Keratinocyte (primary cell): ENCODE measurements around the gene RTN1. TPM values are rescaled to one million over a fixed set of nuclear protein-coding genes. Genes with fewer than 3 reads are reported as not detected.

Experiments used
- DNase-seq: peaks from one replicate; pipeline ENCODE4 v3.0.0-alpha.2; 2011; ENCODE audit warnings: low read depth, missing footprints, low spot score
- FAIRE-seq: peaks from 2 replicates; lab custom pipeline; 2011; peaks lifted over from hg19 to GRCh38; lab: Jason Lieb, UNC
- H2AFZ ChIP-seq: 2 replicates; pipeline ENCODE4 v1.6.0; 2012; ENCODE audit warnings: low read length, control low read depth, inconsistent platforms; ENCODE audit not compliant: control insufficient read depth
- H3K27ac ChIP-seq: 2 replicates; pipeline ENCODE4 v1.5.1; 2011; ENCODE audit warnings: low read length; ENCODE audit not compliant: control insufficient read depth, insufficient read depth
- H3K27me3 ChIP-seq: 3 replicates; pipeline ENCODE4 v1.6.0; 2011; ENCODE audit warnings: low read length; ENCODE audit not compliant: control insufficient read depth, insufficient read depth; ENCODE audit errors: extremely low read depth
- H3K36me3 ChIP-seq, 2 experiments: 2 replicates in 1 of 2; 3 replicates in 1 of 2; pipeline ENCODE4 v1.5.1; 2011; ENCODE audit warnings: low read length in 2 of 2, mild to moderate bottlenecking in 1 of 2; ENCODE audit not compliant: control insufficient read depth in 2 of 2, insufficient read depth in 2 of 2; ENCODE audit errors: extremely low read depth in 1 of 2
- H3K4me1 ChIP-seq: 3 replicates; pipeline ENCODE4 v1.5.1; 2011; ENCODE audit warnings: low read length; ENCODE audit not compliant: control insufficient read depth, insufficient read depth; ENCODE audit errors: extremely low read depth
- H3K4me2 ChIP-seq: 3 replicates; pipeline ENCODE4 v1.6.0; 2011; ENCODE audit warnings: low read depth, low read length; ENCODE audit not compliant: control insufficient read depth, insufficient read depth; ENCODE audit errors: extremely low read depth
- H3K4me3 ChIP-seq, 3 experiments: fragments of 200-600 bp in 1 of 3; sonication (generic) in 1 of 3; 2 replicates in 2 of 3; 3 replicates in 1 of 3; pipeline ENCODE4 v1.5.1; 2011 to 2016; ENCODE audit warnings: low read length in 3 of 3, mild to moderate bottlenecking in 3 of 3, control low read depth in 2 of 3, inconsistent platforms in 1 of 3, low read depth in 1 of 3, mixed read lengths in 1 of 3, mixed run types in 1 of 3, moderate library complexity in 1 of 3; ENCODE audit not compliant: control insufficient read depth in 2 of 3, insufficient read depth in 2 of 3; ENCODE audit errors: extremely low read depth in 1 of 3
- H3K79me2 ChIP-seq: 2 replicates; pipeline ENCODE4 v1.6.0; 2012; ENCODE audit warnings: low read length; ENCODE audit not compliant: control insufficient read depth, insufficient read depth
- H3K9ac ChIP-seq: 3 replicates; pipeline ENCODE4 v1.6.0; 2011; ENCODE audit warnings: low read length; ENCODE audit not compliant: control insufficient read depth, insufficient read depth; ENCODE audit errors: extremely low read depth
- H3K9me1 ChIP-seq: 3 replicates; pipeline ENCODE4 v1.6.0; 2011; ENCODE audit warnings: low read length; ENCODE audit not compliant: control insufficient read depth, insufficient read depth; ENCODE audit errors: extremely low read depth
- H3K9me3 ChIP-seq: 2 replicates; pipeline ENCODE4 v1.5.1; 2012; ENCODE audit warnings: low read depth, low read length; ENCODE audit not compliant: control insufficient read depth
- H4K20me1 ChIP-seq: 3 replicates; pipeline ENCODE4 v1.6.0; 2011; ENCODE audit warnings: low read length; ENCODE audit not compliant: control insufficient read depth, insufficient read depth; ENCODE audit errors: extremely low read depth
- CTCF ChIP-seq, 3 experiments: IDR thresholded peaks in 1 of 3; conservative IDR thresholded peaks in 1 of 3; optimal IDR thresholded peaks in 1 of 3; 2 replicates in 2 of 3; 3 replicates in 1 of 3; pipeline versions ENCODE3 to v1.5.1; 2011; ENCODE audit warnings: low read length in 3 of 3, mild to moderate bottlenecking in 3 of 3, moderate library complexity in 2 of 3, control low read depth in 1 of 3, inconsistent platforms in 1 of 3; ENCODE audit not compliant: insufficient read depth in 2 of 3; ENCODE audit errors: extremely low read depth in 1 of 3
- EZH2 ChIP-seq: IDR thresholded peaks from one replicate; pipeline ENCODE4 v1.6.1; 2012; ENCODE audit warnings: inconsistent platforms, mild to moderate bottlenecking, low read length, moderate library complexity
- dilution Hi-C: fragments of 300-500 bp; cut with MboI; formaldehyde crosslinking; loops from one replicate; pipeline ENCODE4 v1.7.0; 2020; ENCODE audit warnings: low sequenced_read_pairs; ENCODE audit not compliant: extremely low pct_ligation_motif_present
- polyA plus RNA-seq, 5 experiments: library from polyadenylated mRNA; depleted of rRNA in 3 of 5; stranded (reverse) in 3 of 5; stranded (forward) in 1 of 5; unstranded in 1 of 5; fragments of >200 nt; gene quantifications; 1 replicate in 1 of 5; 2 replicates in 3 of 5; 3 replicates in 1 of 5; pipeline versions ENCODE4 v1.2.1 to v1.2.3, GENCODE V29; 2011 to 2012; ENCODE audit warnings: missing spikeins in 2 of 5, low read depth in 1 of 5, low replicate concordance in 1 of 5

The RTN1 gene
- polyA plus RNA-seq, 1 donor (not counting 4 experiments of a cell fraction or from before 2014, with no cell fraction given): 0.05 TPM

GRCh38 chr14:59771577-59771976, 99.0 kb downstream of the RTN1 start:
- dilution Hi-C loops: no loop called here
- TF ChIP-seq EZH2: no peak
- no peak for TF ChIP-seq CTCF (optimal IDR thresholded peaks at IDR 0.05 in 1 of 3, IDR thresholded peaks at IDR 0.05 in 1 of 3, conservative IDR thresholded peaks at IDR 0.05 in 1 of 3; ENCODE audit: extremely low read depth in 1 of 3, insufficient read depth in 2 of 3, low read length in 3 of 3)

GRCh38 chr14:59769586-59769985, 101.0 kb downstream of the RTN1 start:
- H3K27ac ChIP-seq: no peak overlapping the region
- H4K20me1 ChIP-seq: no peaks in the 10 kb centered on the region
- H3K9me3 ChIP-seq: no peaks in the 10 kb centered on the region
- no peak overlapping the region for H2AFZ ChIP-seq
- no peaks in the 10 kb centered on the region for H3K9me1 ChIP-seq
- TF ChIP-seq EZH2: no peak
- no peak for TF ChIP-seq CTCF (optimal IDR thresholded peaks at IDR 0.05 in 1 of 3, IDR thresholded peaks at IDR 0.05 in 1 of 3, conservative IDR thresholded peaks at IDR 0.05 in 1 of 3; ENCODE audit: extremely low read depth in 1 of 3, insufficient read depth in 2 of 3, low read length in 3 of 3)
- H3K4me1 ChIP-seq: no peaks in the 10 kb centered on the region
- no peaks in the 10 kb centered on the region for H3K79me2 ChIP-seq
- H3K9ac ChIP-seq: no peak overlapping the region
- DNase-seq (no peak), FAIRE-seq (no peak)
- H3K4me3 ChIP-seq: no peak overlapping the region
- dilution Hi-C loops: no loop called here
- no peaks in the 10 kb centered on the region for H3K36me3 ChIP-seq
- H3K4me2 ChIP-seq: no peak overlapping the region
- no peaks in the 10 kb centered on the region for H3K27me3 ChIP-seq

More at GRCh38 chr14:59771577-59771976, 99.0 kb downstream of the RTN1 start:
- H3K36me3 ChIP-seq: no peaks in the 10 kb centered on the region
- no peak for FAIRE-seq
- no peaks in the 10 kb centered on the region for H3K4me1 ChIP-seq
- H3K4me2 ChIP-seq: no peak overlapping the region
- H3K9ac ChIP-seq: no peak overlapping the region
- no peak overlapping the region for H3K4me3 ChIP-seq
- H4K20me1 ChIP-seq: no peaks in the 10 kb centered on the region
- no peaks in the 10 kb centered on the region for H3K9me3 ChIP-seq
- H3K27ac ChIP-seq: no peak overlapping the region
- H3K27me3 ChIP-seq: no peaks in the 10 kb centered on the region
- no peak for DNase-seq
- H3K9me1 ChIP-seq: no peaks in the 10 kb centered on the region
- H3K79me2 ChIP-seq: no peaks in the 10 kb centered on the region
- no peak overlapping the region for H2AFZ ChIP-seq
